HepG2 (cell line): ENCODE results near the gene AGAP1.

Experiments
- BHLHE40 ChIP-seq: IDR thresholded peaks from 2 replicates; pipeline ENCODE4 v1.6.1; 2011; ENCODE audit warnings: low read length, improper control_type of control experiment
- JUNB ChIP-seq: sonication (generic); formaldehyde crosslinking; IDR thresholded peaks from 2 replicates; pipeline ENCODE4 v1.8.0; 2022; ENCODE audit warnings: missing genetic modification reagents, mild to moderate bottlenecking, borderline replicate concordance
- MYC ChIP-seq: sonication (generic); formaldehyde crosslinking; IDR thresholded peaks from 2 replicates; pipeline ENCODE4 v1.9.0; 2021; ENCODE audit warnings: missing genetic modification reagents, borderline replicate concordance
- NFATC3 ChIP-seq: sonication (generic); formaldehyde crosslinking; IDR thresholded peaks from 2 replicates; pipeline ENCODE4 v1.5.1; 2020; ENCODE audit warnings: mild to moderate bottlenecking, missing genetic modification reagents
- POLR2A ChIP-seq, 2 experiments: IDR thresholded peaks; 2 replicates each; pipeline ENCODE4 v1.6.1; 2011; ENCODE audit warnings: low read depth in 2 of 2, low read length in 2 of 2, mild to moderate bottlenecking in 1 of 2, moderate library complexity in 1 of 2; ENCODE audit not compliant: insufficient read depth in 1 of 2
- POLR2AphosphoS5 ChIP-seq: IDR thresholded peaks from 2 replicates; pipeline ENCODE4 v1.6.1; 2012; ENCODE audit warnings: low read depth, low read length
- ZHX2 ChIP-seq, 2 experiments: sonication (generic) in 1 of 2; formaldehyde crosslinking in 1 of 2; IDR thresholded peaks; 2 replicates each; pipeline versions ENCODE4 v1.6.1 to v1.9.0; 2014 to 2022; ENCODE audit warnings: antibody characterized with exemption in 1 of 2, borderline replicate concordance in 1 of 2, inconsistent platforms in 1 of 2, low read depth in 1 of 2, missing genetic modification reagents in 1 of 2

DNA sequence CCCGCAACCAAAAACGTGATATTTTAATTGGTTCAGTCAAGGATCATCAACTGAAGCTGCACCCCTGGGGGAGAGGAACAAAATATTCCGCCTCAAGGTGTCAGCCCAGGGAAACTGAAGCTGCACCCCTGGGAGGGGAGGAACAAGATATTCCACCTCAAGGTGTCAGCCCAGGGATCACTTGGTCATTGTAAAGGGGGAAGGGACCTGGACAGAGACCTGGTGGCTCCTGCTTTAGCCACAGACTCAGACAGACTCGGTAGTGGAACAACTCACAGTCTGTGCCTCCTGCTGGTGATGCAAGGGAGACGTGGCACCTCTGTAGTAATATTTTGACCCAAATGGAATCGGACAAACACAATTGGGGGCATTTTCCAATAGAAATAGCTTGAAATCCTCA, 599.3 kb downstream of the AGAP1 start:
- TF ChIP-seq JUNB (CRISPR knock-in tag) = no peak
- TF ChIP-seq ZHX2 (IDR thresholded peaks at IDR 0.05; ENCODE audit: low read depth) = no peak
- no peak for TF ChIP-seq ZHX2 (CRISPR knock-in tag; IDR thresholded peaks at IDR 0.05; ENCODE audit: borderline replicate concordance)
- no peak for TF ChIP-seq POLR2A (IDR thresholded peaks at IDR 0.05; ENCODE audit: insufficient read depth in 1 of 2, low read depth in 2 of 2, low read length in 2 of 2)
- TF ChIP-seq POLR2AphosphoS5 = no peak
- TF ChIP-seq NFATC3 (CRISPR knock-in tag) = no peak
- no peak for TF ChIP-seq BHLHE40
- TF ChIP-seq MYC (CRISPR knock-in tag) = no peak
